ENCODE results near the gene KLK6. TPM values are rescaled to one million over a fixed set of nuclear protein-coding genes. Genes with fewer than 3 reads are reported as not detected.
"Not testable (repeated sequence)": the region's sequence is repeated elsewhere in the genome, so short reads cannot be mapped to it uniquely, and the experiment has no call there.

The KLK6 gene
- total RNA-seq, 2 experiments from 2014 or later: not detected

- H3K36me3 Mint-ChIP-seq (ENCODE audit: low read depth): no peaks in the 10 kb centered on the region
- no peak overlapping the region for H3K4me3 Mint-ChIP-seq
- CTCF ChIA-PET: no interaction called here
These were observed 12.3 kb upstream of the KLK6 start for GRCh38 chr19:50981587-50982146.

GRCh38 chr19:50980208-50980607 is 10.8 kb upstream of the KLK6 start:
- Mint-ChIP-seq H3K27me3 (ENCODE audit: low read depth) (peaks cover 48% of the 10 kb centered on the region), H3K27ac (no peak overlapping the region), H3K4me1 (ENCODE audit: low read depth) (no peaks in the 10 kb centered on the region), H3K36me3 (ENCODE audit: low read depth) (no peaks in the 10 kb centered on the region), H3K4me3 (no peak overlapping the region), H3K9me3 (no peaks in the 10 kb centered on the region)
- intact Hi-C loops (cut with micrococcal nuclease): no loop called here
- no peak for DNase-seq
- CTCF ChIA-PET: no interaction called here

More at GRCh38 chr19:50981587-50982146, 12.3 kb upstream of the KLK6 start:
- Mint-ChIP-seq H3K4me1 (ENCODE audit: low read depth) (no peaks in the 10 kb centered on the region), H3K9me3 (no peaks in the 10 kb centered on the region), H3K27ac (no peak overlapping the region), H3K27me3 (ENCODE audit: low read depth) (peaks cover 40% of the 10 kb centered on the region)
- intact Hi-C loops (cut with micrococcal nuclease): no loop called here
- DNase-seq: no peak

GRCh38 chr19:50979758-50980157 is 10.4 kb upstream of the KLK6 start:
- H3K36me3 Mint-ChIP-seq (ENCODE audit: low read depth): no peaks in the 10 kb centered on the region
- no peaks in the 10 kb centered on the region for H3K4me1 Mint-ChIP-seq (ENCODE audit: low read depth)
- H3K27ac Mint-ChIP-seq: no peak overlapping the region
- CTCF ChIA-PET: no interaction called here
- intact Hi-C loops (cut with micrococcal nuclease): no loop called here
- H3K4me3 Mint-ChIP-seq: no peak overlapping the region
- no peaks in the 10 kb centered on the region for H3K9me3 Mint-ChIP-seq
- no peak for DNase-seq
- peaks cover 48% of the 10 kb centered on the region for H3K27me3 Mint-ChIP-seq (ENCODE audit: low read depth)

- no peak for DNase-seq
- H3K27ac Mint-ChIP-seq: no peak overlapping the region
- H3K9me3 Mint-ChIP-seq: no peaks in the 10 kb centered on the region
- no peak overlapping the region for H3K4me3 Mint-ChIP-seq
- intact Hi-C loops (cut with micrococcal nuclease): no loop called here
- no peaks in the 10 kb centered on the region for H3K36me3 Mint-ChIP-seq (ENCODE audit: low read depth)
- peaks cover 45% of the 10 kb centered on the region for H3K27me3 Mint-ChIP-seq (ENCODE audit: low read depth)
- CTCF ChIA-PET: no interaction called here
- no peaks in the 10 kb centered on the region for H3K4me1 Mint-ChIP-seq (ENCODE audit: low read depth)
These were observed 9.5 kb upstream of the KLK6 start for GRCh38 chr19:50978772-50979390.

GRCh38 chr19:50977626-50978025 is 8.2 kb upstream of the KLK6 start:
- Mint-ChIP-seq H3K9me3 (no peaks in the 10 kb centered on the region), H3K36me3 (ENCODE audit: low read depth) (no peaks in the 10 kb centered on the region), H3K27ac (no peak overlapping the region), H3K4me3 (no peak overlapping the region), H3K27me3 (ENCODE audit: low read depth) (peaks cover 42% of the 10 kb centered on the region), H3K4me1 (ENCODE audit: low read depth) (no peaks in the 10 kb centered on the region)
- CTCF ChIA-PET: no interaction called here
- intact Hi-C loops (cut with micrococcal nuclease): no loop called here
- no peak for DNase-seq

- Mint-ChIP-seq H3K36me3 (ENCODE audit: low read depth) (no peaks in the 10 kb centered on the region), H3K27me3 (ENCODE audit: low read depth) (peaks cover 44% of the 10 kb centered on the region), H3K9me3 (no peaks in the 10 kb centered on the region), H3K4me1 (ENCODE audit: low read depth) (no peaks in the 10 kb centered on the region), H3K4me3 (no peak overlapping the region), H3K27ac (no peak overlapping the region)
- no peak for DNase-seq
- CTCF ChIA-PET: no interaction called here
- intact Hi-C loops (cut with micrococcal nuclease): no loop called here
These were observed 6.4 kb upstream of the KLK6 start for GRCh38 chr19:50975766-50976165.

GRCh38 chr19:50974702-50975556 is 5.5 kb upstream of the KLK6 start:
- CTCF ChIA-PET: no interaction called here
- H3K4me1 Mint-ChIP-seq (ENCODE audit: low read depth): no peaks in the 10 kb centered on the region
- no peaks in the 10 kb centered on the region for H3K9me3 Mint-ChIP-seq
- DNase-seq: no peak
- no peaks in the 10 kb centered on the region for H3K36me3 Mint-ChIP-seq (ENCODE audit: low read depth)
- H3K27me3 Mint-ChIP-seq (ENCODE audit: low read depth): peaks cover 42% of the 10 kb centered on the region
- no peak overlapping the region for H3K4me3 Mint-ChIP-seq
- H3K27ac Mint-ChIP-seq: no peak overlapping the region
- intact Hi-C loops (cut with micrococcal nuclease): no loop called here

- intact Hi-C loops (cut with micrococcal nuclease): no loop called here
- no peaks in the 10 kb centered on the region for H3K36me3 Mint-ChIP-seq (ENCODE audit: low read depth)
- no peaks in the 10 kb centered on the region for H3K4me1 Mint-ChIP-seq (ENCODE audit: low read depth)
- H3K27ac Mint-ChIP-seq: no peak overlapping the region
- CTCF ChIA-PET: no interaction called here
- no peak overlapping the region for H3K4me3 Mint-ChIP-seq
- H3K27me3 Mint-ChIP-seq (ENCODE audit: low read depth): peaks cover 40% of the 10 kb centered on the region
- H3K9me3 Mint-ChIP-seq: no peaks in the 10 kb centered on the region
- DNase-seq: no peak
These were observed 3.5 kb upstream of the KLK6 start for GRCh38 chr19:50972795-50973376.

GRCh38 chr19:50969810-50970209 is 419 bp upstream of the KLK6 start:
- H3K36me3 Mint-ChIP-seq (ENCODE audit: low read depth); CTCF ChIA-PET; H3K4me1 Mint-ChIP-seq (ENCODE audit: low read depth); H3K9me3 Mint-ChIP-seq; DNase-seq; H3K27ac Mint-ChIP-seq; intact Hi-C loops (cut with micrococcal nuclease); H3K4me3 Mint-ChIP-seq: not testable (repeated sequence)
- H3K27me3 Mint-ChIP-seq (ENCODE audit: low read depth): peaks cover 36% of the 10 kb centered on the region

- intact Hi-C loops (cut with micrococcal nuclease): no loop called here
- peaks cover 37% of the 10 kb centered on the region for H3K27me3 Mint-ChIP-seq (ENCODE audit: low read depth)
- H3K4me3 Mint-ChIP-seq: no peak overlapping the region
- H3K9me3 Mint-ChIP-seq: no peaks in the 10 kb centered on the region
- no peak for DNase-seq
- H3K27ac Mint-ChIP-seq: no peak overlapping the region
- H3K36me3 Mint-ChIP-seq (ENCODE audit: low read depth): no peaks in the 10 kb centered on the region
- no peaks in the 10 kb centered on the region for H3K4me1 Mint-ChIP-seq (ENCODE audit: low read depth)
- CTCF ChIA-PET: no interaction called here
These were observed 527 bp downstream of the KLK6 start for GRCh38 chr19:50968716-50969412.

GRCh38 chr19:50967929-50968715 is 1.3 kb downstream of the KLK6 start:
- Mint-ChIP-seq H3K27me3 (ENCODE audit: low read depth) (peaks cover 41% of the 10 kb centered on the region), H3K4me3 (no peak overlapping the region), H3K36me3 (ENCODE audit: low read depth) (no peaks in the 10 kb centered on the region), H3K27ac (no peak overlapping the region), H3K9me3 (no peaks in the 10 kb centered on the region), H3K4me1 (ENCODE audit: low read depth) (no peaks in the 10 kb centered on the region)
- intact Hi-C loops (cut with micrococcal nuclease): no loop called here
- no peak for DNase-seq
- CTCF ChIA-PET: no interaction called here

- Mint-ChIP-seq H3K36me3 (ENCODE audit: low read depth) (no peaks in the 10 kb centered on the region), H3K27ac (no peak overlapping the region)
These were observed 5.1 kb downstream of the KLK6 start for GRCh38 chr19:50964266-50964665.

More at GRCh38 chr19:50964266-50964665, 5.1 kb downstream of the KLK6 start:
- Mint-ChIP-seq H3K4me3 (no peak overlapping the region), H3K4me1 (ENCODE audit: low read depth) (no peaks in the 10 kb centered on the region), H3K9me3 (peaks cover 6% of the 10 kb centered on the region), H3K27me3 (ENCODE audit: low read depth) (peaks cover 33% of the 10 kb centered on the region)
- CTCF ChIA-PET: no interaction called here
- intact Hi-C loops (cut with micrococcal nuclease): no loop called here
- DNase-seq: no peak

Data from activated naive CD4-positive, alpha-beta T cell treated with anti-CD3 and anti-CD28 coated beads for 36 hours (primary cell).